ENCODE data around the gene IFNL4.
A peak's percentile ranks its signal among the peaks of the same experiment; 100 is the strongest.
"Not testable (repeated sequence)": the region's sequence is repeated elsewhere in the genome, so short reads cannot be mapped to it uniquely, and the experiment has no call there.

Gene IFNL4

GRCh38 chr19:39254531-39255345 lies 6.1 kb upstream of the IFNL4 start:
- no peak for DNase-seq

DNA sequence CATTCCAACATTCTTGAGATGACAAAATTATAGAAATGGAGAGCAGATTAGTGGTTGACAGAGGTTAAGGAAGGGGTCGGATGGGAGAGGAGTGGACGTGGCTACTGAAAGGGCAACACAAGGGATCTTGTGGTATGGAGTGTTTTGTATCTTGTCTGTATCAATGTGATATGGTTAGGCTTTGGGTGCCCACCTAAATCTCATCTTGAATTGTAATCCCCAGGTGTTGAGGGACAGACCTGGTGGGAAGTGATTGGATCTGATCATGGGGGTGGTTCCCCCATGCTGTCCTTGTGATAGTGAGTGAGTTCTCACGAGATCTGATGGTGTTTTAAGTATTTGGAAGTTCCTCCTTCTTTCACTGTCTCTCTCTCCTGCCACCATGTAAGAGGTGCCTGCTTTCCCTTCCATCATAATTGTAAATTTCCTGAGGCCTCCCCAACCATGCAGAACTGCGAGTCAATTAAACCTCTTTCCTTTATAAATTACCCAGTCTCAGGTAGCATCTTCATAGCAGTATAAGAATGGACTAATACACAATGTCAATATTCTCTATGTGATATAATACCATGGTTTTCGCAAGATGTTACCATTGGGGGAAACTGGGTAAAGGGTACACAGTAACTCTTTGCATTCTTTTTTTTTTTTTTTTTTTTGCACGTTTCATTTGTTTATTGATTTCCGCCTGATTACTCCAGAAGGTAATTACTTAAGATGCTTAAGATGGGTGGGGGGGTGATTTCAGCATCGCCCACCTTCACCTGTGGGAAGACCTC lies 4.9 kb upstream of the IFNL4 start:
- DNase-seq = no peak

- DNase-seq = no peak
Measured at GRCh38 chr19:39252458-39252857, 3.8 kb upstream of the IFNL4 start.

GRCh38 chr19:39251846-39252245 lies 3.2 kb upstream of the IFNL4 start:
- no peak for DNase-seq

DNA sequence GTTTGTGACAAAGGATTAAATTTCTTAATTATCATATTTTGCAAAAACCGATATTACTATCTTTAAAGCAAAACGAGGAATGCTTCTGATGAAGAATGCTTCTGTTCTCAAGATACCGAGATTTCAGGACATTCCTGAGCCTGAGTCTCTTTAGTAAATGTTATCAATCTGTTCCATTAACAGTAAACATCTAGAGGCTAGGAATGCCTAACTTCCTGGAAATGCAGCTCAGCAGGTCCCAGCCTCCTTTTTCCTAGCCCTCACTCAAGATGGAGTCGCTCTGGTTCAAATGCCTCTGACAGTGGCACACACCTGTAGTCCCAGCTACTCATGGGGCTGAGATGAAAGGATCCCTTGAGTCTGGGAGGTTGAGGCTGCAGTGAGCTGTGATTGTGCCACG lies 2.4 kb upstream of the IFNL4 start:
- no peak for DNase-seq

- DNase-seq = no peak
Measured at GRCh38 chr19:39247701-39248664, 673 bp downstream of the IFNL4 start.

- peak in 1 of 2 donors; percentile 9 for DNase-seq
Measured at GRCh38 chr19:39246951-39247669, 1.5 kb downstream of the IFNL4 start.

GRCh38 chr19:39245166-39245565 lies 3.5 kb downstream of the IFNL4 start:
- not testable (repeated sequence) for DNase-seq

DNA sequence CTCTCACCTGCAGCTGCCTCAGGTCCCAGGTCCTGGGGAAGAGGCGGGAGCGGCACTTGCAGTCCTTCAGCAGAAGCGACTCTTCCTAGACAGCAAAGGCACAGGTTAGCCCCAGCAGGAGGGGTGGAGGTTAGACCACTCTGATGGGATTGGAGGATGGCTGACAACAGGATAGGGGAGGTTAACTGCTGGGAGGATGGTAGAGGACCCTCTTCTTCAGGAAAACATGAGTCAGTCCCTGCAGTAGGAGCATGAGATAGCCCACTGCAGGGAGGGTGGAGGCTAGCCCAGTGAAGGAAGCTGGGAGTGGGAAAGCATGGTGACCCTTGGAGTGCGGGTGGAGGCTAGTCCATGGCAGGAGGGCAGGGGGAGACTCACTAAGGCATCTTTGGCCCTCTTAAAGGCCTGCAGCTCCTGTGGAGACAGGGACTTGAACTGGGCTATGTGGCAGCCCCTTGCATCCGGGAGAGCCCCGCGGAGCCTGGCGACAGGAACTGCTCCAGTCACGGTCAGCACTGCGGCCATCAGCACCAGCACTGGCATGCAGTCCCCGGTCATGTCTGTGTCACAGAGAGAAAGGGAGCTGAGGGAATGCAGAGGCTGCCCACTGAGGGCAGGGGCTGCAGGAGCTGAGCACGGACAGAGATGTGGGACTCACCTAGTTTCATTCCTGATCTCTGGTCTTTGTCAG lies 4.1 kb downstream of the IFNL4 start, which contains the start of gene IFNL3:
Gene IFNL3, minus strand, starts transcription at position 597 of the 691 bp plus-strand sequence. Its CDS starts 39 bp downstream, at position 558.
- not testable (repeated sequence) for DNase-seq

DNA sequence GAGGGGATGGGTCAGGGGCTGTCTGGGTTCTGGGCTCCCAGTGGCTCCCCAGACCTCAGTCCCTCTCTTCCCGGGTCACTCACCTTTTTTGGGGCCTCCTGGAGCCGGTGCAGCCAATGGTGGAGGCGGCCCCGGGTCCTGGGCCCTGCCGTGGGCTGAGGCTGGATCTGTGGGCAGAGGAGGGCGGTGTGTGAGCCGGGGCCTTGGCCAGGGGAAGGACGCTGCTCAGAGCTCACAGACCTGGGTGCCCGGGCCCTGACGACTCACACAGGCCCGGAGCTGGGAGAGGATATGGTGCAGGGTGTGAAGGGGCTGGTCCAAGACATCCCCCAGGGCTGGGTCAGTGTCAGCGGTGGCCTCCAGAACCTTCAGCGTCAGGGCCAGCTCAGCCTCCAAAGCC lies 4.9 kb downstream of the IFNL4 start:
- DNase-seq = not testable (repeated sequence)

GRCh38 chr19:39240421-39240820 lies 8.2 kb downstream of the IFNL4 start:
- DNase-seq = no peak

DNA sequence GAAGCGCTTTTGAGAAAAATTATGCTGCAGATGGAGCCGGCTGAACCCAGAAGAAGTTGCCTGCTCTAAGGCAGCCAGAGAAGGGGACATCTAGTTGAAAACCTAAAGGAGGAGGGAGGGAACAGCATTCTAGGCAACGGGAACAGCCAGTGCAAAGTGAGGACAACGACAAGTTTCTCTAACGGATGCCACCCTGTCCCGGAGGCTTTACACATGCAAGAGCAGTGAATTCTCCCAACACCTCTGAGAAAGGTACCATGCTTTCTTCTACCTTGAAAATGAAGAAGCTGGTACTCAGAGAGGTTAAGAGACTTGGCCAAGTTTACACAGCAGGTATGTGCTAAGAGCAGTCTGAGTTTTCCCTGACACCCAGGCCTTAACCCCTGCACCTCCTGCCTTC lies 9.7 kb downstream of the IFNL4 start:
- no peak for DNase-seq

DNA sequence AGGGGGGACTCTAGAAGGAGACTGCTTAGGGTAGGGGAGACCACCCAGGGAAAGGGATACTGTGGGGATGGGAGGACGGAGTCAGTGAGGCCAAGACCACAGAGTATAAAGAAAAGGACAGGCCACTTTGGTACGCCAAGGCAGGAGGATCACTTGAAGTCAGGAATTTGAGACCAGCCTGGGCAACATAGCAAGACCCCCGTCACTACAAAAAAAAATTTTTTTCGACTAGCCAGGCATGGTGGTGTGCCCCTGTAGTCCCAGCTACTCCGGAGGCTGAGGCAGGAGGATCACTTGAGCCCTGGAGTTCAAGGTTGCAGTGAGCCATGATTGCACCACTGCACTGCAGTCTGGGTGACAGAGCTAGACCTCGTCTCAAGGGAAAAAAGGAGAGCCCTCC lies 10.4 kb downstream of the IFNL4 start:
- DNase-seq = no peak

DNA sequence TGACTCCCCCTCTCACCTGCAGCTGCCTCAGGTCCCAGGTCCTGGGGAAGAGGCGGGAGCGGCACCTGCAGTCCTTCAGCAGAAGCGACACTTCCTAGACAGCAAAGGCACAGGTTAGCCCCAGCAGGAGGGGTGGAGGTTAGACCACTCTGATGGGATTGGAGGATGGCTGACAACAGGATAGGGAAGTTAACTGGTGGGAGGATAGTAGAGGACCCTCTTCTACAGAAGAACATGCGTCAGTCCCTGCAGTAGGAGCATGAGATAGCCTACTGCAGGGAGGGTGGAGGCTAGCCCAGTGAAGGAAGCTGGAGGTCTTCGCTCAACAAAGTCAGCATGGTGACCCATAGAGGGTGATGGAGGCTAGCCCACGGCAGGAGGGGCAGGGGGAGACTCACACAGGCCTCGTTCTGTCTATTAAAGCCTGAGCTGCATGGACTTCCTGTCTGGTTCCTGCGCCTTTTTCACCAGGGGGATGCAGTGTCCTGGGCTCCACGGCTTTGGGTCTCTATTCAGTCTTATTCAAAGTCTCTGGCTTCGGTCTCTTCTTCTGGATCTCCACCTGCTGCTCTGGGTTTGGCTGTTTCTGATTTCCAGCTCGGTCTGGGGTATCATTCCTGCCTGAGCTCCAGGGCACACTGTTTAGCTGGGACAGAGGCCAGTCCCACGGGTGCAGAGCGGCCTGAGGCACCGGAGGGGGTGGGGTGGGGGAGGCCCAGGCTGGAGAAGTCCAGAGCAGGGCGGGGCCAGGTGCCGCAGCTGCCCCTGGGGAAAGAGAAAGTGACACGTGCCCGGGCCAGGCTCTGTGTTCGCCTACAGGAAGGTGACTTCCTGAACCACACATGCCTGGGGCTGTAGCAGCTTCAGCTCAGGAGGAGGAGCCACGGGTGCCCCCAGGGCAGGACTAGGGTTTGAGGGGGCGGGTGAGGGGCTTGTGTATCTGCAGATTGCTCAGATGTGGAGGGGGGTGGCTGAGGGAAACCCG lies 11.2 kb downstream of the IFNL4 start:
- no peak for DNase-seq

- DNase-seq = no peak
Measured at GRCh38 chr19:39236527-39236926, 12.1 kb downstream of the IFNL4 start.

DNA sequence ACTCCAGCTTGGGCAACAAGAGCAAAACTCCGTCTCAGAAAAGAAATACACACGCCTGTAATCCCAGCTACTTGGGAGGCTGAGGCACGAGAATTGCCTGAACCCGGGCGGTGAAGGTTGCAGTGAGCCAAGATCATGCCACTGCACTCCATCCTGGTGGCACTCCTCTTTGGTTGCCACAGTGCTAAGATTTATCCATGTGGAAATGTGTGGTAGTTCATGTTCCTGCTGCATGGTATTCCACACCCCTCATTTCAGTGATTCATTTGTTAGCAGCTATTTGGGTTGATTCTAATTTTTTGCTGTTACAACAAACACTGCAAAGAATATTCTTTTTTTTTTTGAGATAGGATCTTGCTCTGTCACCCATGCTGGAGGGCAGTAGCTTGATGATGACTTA lies 15.9 kb downstream of the IFNL4 start:
- no peak for DNase-seq

GRCh38 chr19:39230096-39230764 lies 18.4 kb downstream of the IFNL4 start:
- DNase-seq = no peak

GRCh38 chr19:39224910-39225309 lies 23.7 kb downstream of the IFNL4 start:
- DNase-seq = no peak

GRCh38 chr19:39223703-39224279 lies 24.9 kb downstream of the IFNL4 start:
- DNase-seq = no peak
